Stomach (tissue), 9 donors: ENCODE measurements around the gene THAP8. TPM values are rescaled to one million over a fixed set of nuclear protein-coding genes. Genes with fewer than 3 reads are reported as not detected.

Experiments used
- DNase-seq, 2 donors: peaks; one replicate each; pipeline versions ENCODE4 v3.0.0 to v3.0.0-alpha.2; 2013 to 2019
- H3K27ac ChIP-seq, 5 donors: fragments of 200-600 bp in 4 of 5; sonication (generic) in 4 of 5; one replicate each; pipeline ENCODE4 v1.5.1; 2013 to 2019; ENCODE audit warnings: mild to moderate bottlenecking in 1 of 5, moderate library complexity in 1 of 5
- H3K27me3 ChIP-seq, 3 donors: fragments of 200-600 bp; sonication (generic); one replicate each; pipeline ENCODE4 v1.5.1; 2017 to 2019; ENCODE audit warnings: mixed run types in 1 of 3
- H3K36me3 ChIP-seq, 4 donors: fragments of 200-600 bp; sonication (generic); 1 replicate in 3 of 4; 2 replicates in 1 of 4; pipeline ENCODE4 v1.5.1; 2016 to 2019
- H3K4me1 ChIP-seq, 4 donors: fragments of 200-600 bp; sonication (generic); one replicate each; pipeline ENCODE4 v1.5.1; 2016 to 2019
- H3K4me3 ChIP-seq, 4 donors: fragments of 200-600 bp; sonication (generic) in 3 of 4; one replicate each; pipeline ENCODE4 v1.5.1; 2016 to 2019; ENCODE audit warnings: mild to moderate bottlenecking in 1 of 4
- H3K9me3 ChIP-seq, 4 donors: fragments of 200-600 bp; sonication (generic); one replicate each; pipeline ENCODE4 v1.5.1; 2016 to 2019
- CTCF ChIP-seq, 7 experiments: fragments of 450-650 bp in 4 of 7; fragments of 200-600 bp in 3 of 7; sonication (generic) in 3 of 7; IDR thresholded peaks; one replicate each; pipeline ENCODE4 v1.5.1; 2016 to 2019; ENCODE audit warnings: antibody characterized with exemption in 7 of 7, control low read depth in 2 of 7, mild to moderate bottlenecking in 1 of 7
- EP300 ChIP-seq: sonication (generic); formaldehyde crosslinking; IDR thresholded peaks from one replicate; pipeline ENCODE4 v1.6.1; 2017; ENCODE audit warnings: antibody characterized with exemption
- POLR2A ChIP-seq, 4 donors: fragments of 450-650 bp; IDR thresholded peaks; one replicate each; pipeline ENCODE4 v1.6.1; 2016; ENCODE audit warnings: antibody characterized with exemption in 4 of 4, control low read depth in 2 of 4, mild to moderate bottlenecking in 1 of 4, moderate library complexity in 1 of 4
- POLR2AphosphoS5 ChIP-seq, 3 donors: sonication (generic); formaldehyde crosslinking; IDR thresholded peaks; one replicate each; pipeline ENCODE4 v1.6.1; 2016; ENCODE audit warnings: antibody characterized with exemption in 3 of 3
- WGBS, 5 donors: extraction: QIAGEN DNeasy Blood & Tissue Kit in 3 of 5; methylation state at CpG; one replicate each; pipeline versions ENCODE4 v1.1.5 to v1.1.7; 2013 to 2018; 5-methylcytosine and 5-hydroxymethylcytosine counted together
- intact Hi-C: fragments of 100-400 bp; cut with DNase I; formaldehyde crosslinking; loops from one replicate; pipeline ENCODE4 v1.15.1; 2023; ENCODE audit warnings: low total_unique reads
- polyA plus RNA-seq, 3 donors: library from polyadenylated mRNA; stranded (reverse); fragments of 200-250 nt; gene quantifications; one replicate each; pipeline ENCODE4 v1.2.3, GENCODE V29; 2013
- total RNA-seq, 5 donors: library from RNA; depleted of rRNA; stranded (reverse); fragments of >200 nt; gene quantifications; one replicate each; pipeline versions ENCODE4 v1.1.0 to v1.2.3, GENCODE V29; 2014 to 2016
- donor health status: healthy with polysubstance abuse.
- donor health status: Bipolar disorder and iron deficiency.
- donor health status: healthy.

THAP8 gene
- total and polyA plus RNA-seq, 8 donors = 0.29 to 12.8 (median 4.7) TPM; not detected in 1

GRCh38 chr19:36059180-36059910, 5.3 kb upstream of the THAP8 start:
- 72 to 79% (median 78%) methylated on average over 6 of the region's 6 CpGs for WGBS, 5 donors

GRCh38 chr19:36058481-36059179, 4.5 kb upstream of the THAP8 start:
- H3K27ac ChIP-seq = no peak overlapping the region
- TF ChIP-seq POLR2A (IDR thresholded peaks at IDR 0.05) = no peak
- H3K36me3 ChIP-seq = peaks cover 0 to 7% (median 0%) of the 10 kb centered on the region in 4 donors
- no peak for DNase-seq
- no peak overlapping the region for H3K4me3 ChIP-seq
- 72 to 82% (median 75%) methylated on average over 12 of the region's 12 CpGs for WGBS, 5 donors
- H3K9me3 ChIP-seq = no peaks in the 10 kb centered on the region
- H3K27me3 ChIP-seq = no peaks in the 10 kb centered on the region
- H3K4me1 ChIP-seq = peaks cover 10 to 17% (median 13%) of the 10 kb centered on the region in 4 donors
- intact Hi-C loops = no loop called here

More at GRCh38 chr19:36059180-36059910, 5.3 kb upstream of the THAP8 start:
- peaks cover 10 to 15% (median 12%) of the 10 kb centered on the region in 4 donors for H3K4me1 ChIP-seq
- peaks cover 0 to 7% (median 0%) of the 10 kb centered on the region in 4 donors for H3K36me3 ChIP-seq
- intact Hi-C loops = no loop called here
- H3K27ac ChIP-seq = no peak overlapping the region
- no peaks in the 10 kb centered on the region for H3K27me3 ChIP-seq
- TF ChIP-seq EP300 = no peak
- TF ChIP-seq CTCF (IDR thresholded peaks at IDR 0.05) = no peak
- TF ChIP-seq POLR2AphosphoS5 (IDR thresholded peaks at IDR 0.05) = no peak
- TF ChIP-seq POLR2A (IDR thresholded peaks at IDR 0.05) = no peak
- no peak overlapping the region for H3K4me3 ChIP-seq
- DNase-seq = no peak
- no peaks in the 10 kb centered on the region for H3K9me3 ChIP-seq

DNA sequence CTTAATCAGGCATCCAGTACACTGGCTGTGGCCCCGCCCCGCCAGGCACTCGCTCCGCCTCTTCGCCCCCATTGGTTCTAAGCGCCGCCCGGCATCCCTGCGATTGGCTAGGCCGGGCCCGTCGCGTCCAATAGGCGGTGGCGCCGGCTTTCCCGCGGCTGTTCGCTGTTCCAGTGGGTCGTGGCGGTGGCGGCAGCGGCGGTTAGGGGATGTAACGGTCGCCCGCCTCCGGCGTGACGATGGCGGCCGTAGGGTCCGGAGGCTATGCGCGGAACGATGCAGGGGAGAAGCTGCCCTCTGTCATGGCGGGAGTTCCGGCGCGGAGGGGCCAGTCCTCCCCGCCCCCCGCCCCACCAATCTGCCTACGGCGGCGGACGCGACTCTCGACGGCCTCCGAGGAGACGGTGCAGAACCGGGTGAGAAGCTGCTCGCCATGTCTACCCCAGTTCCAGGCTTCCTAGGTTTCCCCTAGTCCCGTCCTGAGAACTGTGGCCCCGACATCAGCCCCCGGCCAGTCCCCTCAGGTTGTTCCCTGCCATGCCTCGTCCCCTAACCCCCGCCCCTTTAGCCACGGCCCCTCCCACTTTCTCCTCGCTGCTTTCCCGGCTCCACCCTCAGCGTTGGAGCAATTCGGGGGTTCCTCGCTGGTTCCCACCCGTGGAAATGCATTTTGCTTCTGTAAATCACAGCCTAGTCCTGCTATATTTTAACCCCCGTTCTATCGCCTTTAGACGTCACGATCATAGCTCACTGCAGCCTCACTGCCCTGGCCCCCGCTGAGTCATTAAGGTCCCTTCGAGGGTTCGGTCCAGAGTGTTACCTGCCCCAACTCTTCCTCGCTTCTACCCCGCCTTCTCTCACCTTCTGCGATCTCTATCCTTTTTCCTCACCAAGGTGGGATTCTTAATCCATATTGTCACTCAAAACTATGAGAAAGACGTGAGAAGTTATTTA, 925 bp upstream of the THAP8 start, which contains the start of gene WDR62:
Gene WDR62, plus strand, starts transcription at position 165 of the 954 bp plus-strand sequence. Its CDS starts 75 bp downstream, at position 240.
- DNase-seq = peak; percentile 94 to 97
- peaks cover 0 to 2% (median 0%) of the 10 kb centered on the region in 4 donors for H3K36me3 ChIP-seq
- TF ChIP-seq CTCF (IDR thresholded peaks at IDR 0.05) = no peak
- no peak for TF ChIP-seq POLR2AphosphoS5 (IDR thresholded peaks at IDR 0.05)
- TF ChIP-seq POLR2A (IDR thresholded peaks at IDR 0.05) = no peak
- no peak for TF ChIP-seq EP300
- H3K27ac ChIP-seq = peak within 1 kb of the TSS; percentile 92 to 98 (median 96)
- H3K9me3 ChIP-seq = no peaks in the 10 kb centered on the region
- H3K4me3 ChIP-seq = peak within 1 kb of the TSS; percentile 67 to 84 (median 78)
- WGBS, 5 donors = 0 to 2% (median 1%) methylated on average over 23 to 76 of the region's 76 CpGs
- intact Hi-C loops = no loop called here
- H3K4me1 ChIP-seq = peaks cover 11 to 27% (median 24%) of the 10 kb centered on the region in 4 donors
- no peaks in the 10 kb centered on the region for H3K27me3 ChIP-seq

- Histone ChIP-seq H3K36me3 (no peaks in the 10 kb centered on the region), H3K4me3 (no peak overlapping the region), H3K4me1 (peaks cover 11 to 28% (median 25%) of the 10 kb centered on the region in 4 donors), H3K27me3 (no peaks in the 10 kb centered on the region), H3K27ac (peak overlapping the region in 1 of 5 donors; percentile 96), H3K9me3 (no peaks in the 10 kb centered on the region)
- no peak for DNase-seq
- intact Hi-C loops = no loop called here
- TF ChIP-seq POLR2AphosphoS5 (IDR thresholded peaks at IDR 0.05) (no peak), POLR2A (IDR thresholded peaks at IDR 0.05) (no peak), EP300 (no peak), CTCF (IDR thresholded peaks at IDR 0.05) (no peak)
- 86 to 95% (median 90%) methylated on average over 4 of the region's 4 CpGs for whole genome bisulfite sequencing, 5 donors
Measured at GRCh38 chr19:36051637-36052036, 2.4 kb downstream of the THAP8 start.
